K562 (cell line): ENCODE data around the gene EEF2K. TPM values are rescaled to one million over a fixed set of nuclear protein-coding genes. Genes with fewer than 3 reads are reported as not detected.
A peak's percentile ranks its signal among the peaks of the same experiment; 100 is the strongest.

Experiments
- ATAC-seq: fragments of 200-7000 bp; cut with Tn5 transposase; 3 replicates; pipeline ENCODE4 v1.9.1; 2020; ENCODE audit warnings: moderate library complexity
- BruUV-seq: library from RNA; stranded (reverse); fragments of 400-500 nt; replicated peaks from 2 replicates; lab custom pipeline; 2021; lab: Mats Ljungman, UMichigan
- CTCF ChIA-PET: fragments of 300-600 bp; formaldehyde crosslinking; extraction: SDS; loops from one replicate; lab custom pipeline; 2021; ENCODE audit warnings: low intra/inter-chr PET ratio; lab: Yijun Ruan, JAX
- POLR2A ChIA-PET: fragments of 300-600, 350-650 bp; sonication (Branson Sonifier 250); formaldehyde crosslinking; extraction: SDS; loops from one replicate; lab custom pipeline; 2021; ENCODE audit warnings: antibody characterized with exemption, inconsistent platforms; lab: Yijun Ruan, JAX
- DNase-seq, 4 experiments: peaks; one replicate each; pipeline versions ENCODE4 v3.0.0 to v3.0.0-alpha.2; 2011 to 2018; ENCODE audit warnings: low spot score in 3 of 4, mixed read lengths in 3 of 4; ENCODE audit errors: extremely low read depth in 1 of 4
- FAIRE-seq: peaks from 2 replicates; lab custom pipeline; 2011; peaks lifted over from hg19 to GRCh38; lab: Jason Lieb, UNC
- H2AFZ ChIP-seq: 2 replicates; pipeline ENCODE4 v1.6.0; 2011; ENCODE audit warnings: low read depth, low read length, control low read depth, inconsistent platforms
- H3K27ac ChIP-seq: fragments of 200-600 bp; 3 replicates; pipeline ENCODE4 v1.8.0; 2011; ENCODE audit warnings: low read depth, mild to moderate bottlenecking, control low read depth, inconsistent platforms, low read length, moderate library complexity, mixed read lengths; ENCODE audit errors: extremely low read depth
- H3K27me3 ChIP-seq, 2 experiments: fragments of 300-600 bp in 1 of 2; 2 replicates in 1 of 2; 3 replicates in 1 of 2; pipeline versions ENCODE4 v1.6.0 to v1.8.0; 2011; ENCODE audit warnings: inconsistent platforms in 2 of 2, low read length in 2 of 2, mild to moderate bottlenecking in 1 of 2, mixed read lengths in 1 of 2, moderate library complexity in 1 of 2; ENCODE audit not compliant: control insufficient read depth in 2 of 2, insufficient read depth in 2 of 2
- H3K36me3 ChIP-seq: fragments of 300-600 bp; 3 replicates; pipeline ENCODE4 v1.8.0; 2011; ENCODE audit warnings: mild to moderate bottlenecking, low read length, inconsistent platforms; ENCODE audit not compliant: control insufficient read depth, insufficient read depth
- H3K4me1 ChIP-seq, 2 experiments: fragments of 200-600 bp in 1 of 2; replicated peaks in 1 of 2; 2 replicates in 1 of 2; 3 replicates in 1 of 2; pipeline versions ENCODE4 v1.5.1 to v1.8.0; 2011; ENCODE audit warnings: inconsistent platforms in 2 of 2, low read length in 2 of 2, mild to moderate bottlenecking in 1 of 2, mixed read lengths in 1 of 2, moderate library complexity in 1 of 2; ENCODE audit not compliant: control insufficient read depth in 2 of 2, insufficient read depth in 2 of 2
- H3K4me2 ChIP-seq: 2 replicates; pipeline ENCODE4 v1.6.1; 2011; ENCODE audit warnings: low read length, control low read depth, inconsistent platforms, mixed read lengths; ENCODE audit not compliant: insufficient read depth
- H3K4me3 ChIP-seq: fragments of 200-600 bp; sonication (generic), shearing (Covaris generic); 2 replicates; pipeline ENCODE4 v1.5.1; 2016; ENCODE audit warnings: control low read depth, inconsistent platforms
- H3K79me2 ChIP-seq: fragments of 200-600 bp; 3 replicates; pipeline ENCODE4 v1.8.0; 2011; ENCODE audit warnings: low read length, inconsistent platforms; ENCODE audit not compliant: control insufficient read depth, insufficient read depth
- H3K9ac ChIP-seq, 2 experiments: 2 replicates each; pipeline versions ENCODE4 v1.6.0 to v1.6.1; 2011; ENCODE audit warnings: low read depth in 2 of 2, low read length in 2 of 2, control low read depth in 1 of 2, inconsistent platforms in 1 of 2, mild to moderate bottlenecking in 1 of 2, mixed read lengths in 1 of 2; ENCODE audit not compliant: insufficient read depth in 1 of 2
- H3K9me1 ChIP-seq: one replicate; pipeline ENCODE4 v1.6.0; 2011; ENCODE audit warnings: inconsistent platforms, mild to moderate bottlenecking, low read length, moderate library complexity; ENCODE audit not compliant: control insufficient read depth, insufficient read depth
- H3K9me3 ChIP-seq: replicated peaks from 2 replicates; pipeline ENCODE4 v1.5.1; 2011; ENCODE audit warnings: low read depth, low read length, inconsistent platforms; ENCODE audit not compliant: control insufficient read depth, insufficient read depth
- H4K20me1 ChIP-seq: replicated peaks from 2 replicates; pipeline ENCODE4 v1.6.1; 2011; ENCODE audit warnings: low read length, inconsistent platforms, mixed read lengths; ENCODE audit not compliant: control insufficient read depth, insufficient read depth
- ETV5 ChIP-seq: sonication (generic); formaldehyde crosslinking; IDR thresholded peaks from 2 replicates; pipeline ENCODE4 v1.4.0; 2020; ENCODE audit warnings: low read depth, mild to moderate bottlenecking, missing genetic modification reagents
- HNRNPH1 ChIP-seq: fragments of 200-400 bp; formaldehyde crosslinking; optimal IDR thresholded peaks from 2 replicates; pipeline ENCODE3; 2017; ENCODE audit warnings: low read depth, mild to moderate bottlenecking, low read length, moderate library complexity
- MCM5 ChIP-seq: fragments of 450-650 bp; IDR thresholded peaks from 2 replicates; pipeline ENCODE4 v1.6.1; 2016; ENCODE audit warnings: low read depth
- PTRF ChIP-seq: fragments of 450-650 bp; IDR thresholded peaks from 2 replicates; pipeline ENCODE4 v1.6.1; 2016; ENCODE audit warnings: mild to moderate bottlenecking, missing genetic modification characterization, missing compliant biosample characterization
- RAD21 ChIP-seq, 2 experiments: fragments of 250-450 bp in 1 of 2; fragments of 450-650 bp in 1 of 2; sonication (Bioruptor Pico) in 1 of 2; formaldehyde crosslinking in 1 of 2; IDR thresholded peaks in 1 of 2; conservative IDR thresholded peaks in 1 of 2; 2 replicates each; pipeline versions ENCODE4 v1.4.0 to v1.8.0; 2020 to 2022; ENCODE audit warnings: mild to moderate bottlenecking in 2 of 2, moderate library complexity in 1 of 2
- SMC3 ChIP-seq: conservative IDR thresholded peaks from 2 replicates; pipeline ENCODE4 v1.6.1; 2011; ENCODE audit warnings: low read depth, low read length, improper control_type of control experiment; ENCODE audit not compliant: insufficient read depth
- ZBTB7A ChIP-seq: IDR thresholded peaks from 2 replicates; pipeline ENCODE4 v1.6.1; 2011; ENCODE audit warnings: low read depth, mild to moderate bottlenecking, low read length, moderate library complexity, borderline replicate concordance; ENCODE audit not compliant: control insufficient read depth
- WGBS: fragments of 100-300 bp; shearing (Covaris generic); methylation state at CpG from one replicate; pipeline ENCODE4 v1.1.6; 2016; ENCODE audit warnings: low coverage, mixed read lengths; ENCODE audit not compliant: insufficient coverage; ENCODE audit errors: missing lambda C conversion rate; 5-methylcytosine and 5-hydroxymethylcytosine counted together
- in situ Hi-C: fragments of 300-500 bp; cut with MboI; formaldehyde crosslinking; loops from 4 replicates; pipeline ENCODE4 v1.15.0; 2018; ENCODE audit warnings: inconsistent platforms, mixed read lengths
- intact Hi-C: fragments of 100-400 bp; cut with micrococcal nuclease; formaldehyde crosslinking; loops from 2 replicates; pipeline ENCODE4 v1.14.2; 2022
- polyA plus RNA-seq, 8 experiments: library from polyadenylated mRNA; depleted of rRNA in 4 of 8; stranded (reverse) in 5 of 8; unstranded in 3 of 8; fragments of >200 nt; fragmentation: Nextera tagmentation in 2 of 8; fragmentation: Illumina TruSeq in 1 of 8; extraction: Ambion mirVana in 2 of 8; extraction: Trizol in 1 of 8; gene quantifications; 2 replicates each; pipeline versions ENCODE4 v1.2.1 to v1.2.3, GENCODE V29; 2011 to 2014; ENCODE audit warnings: inconsistent platforms in 1 of 8, missing spikeins in 1 of 8
- total RNA-seq, 7 experiments: library from RNA; depleted of rRNA in 6 of 7; stranded (reverse); fragments of >200 nt in 6 of 7; fragmentation: Illumina TruSeq in 2 of 7; extraction: Trizol in 2 of 7; gene quantifications; 2 replicates each; pipeline versions ENCODE4 v1.2.1 to v1.2.3, GENCODE V29; 2011 to 2021; ENCODE audit warnings: low replicate concordance in 1 of 7
- TF ChIP-seq, protein P1 (sequence below): IDR thresholded peaks from 2 replicates; pipeline ENCODE4 v1.6.1; 2011; ENCODE audit warnings: borderline replicate concordance, low read depth, mild to moderate bottlenecking, moderate library complexity, low read length; ENCODE audit not compliant: insufficient read depth, poor library complexity, severe bottlenecking
- TF ChIP-seq, protein P2 (sequence below), 3 experiments: IDR thresholded peaks in 2 of 3; conservative IDR thresholded peaks in 1 of 3; 2 replicates each; pipeline ENCODE4 v1.5.1; 2011 to 2012; ENCODE audit warnings: low read length in 3 of 3, mild to moderate bottlenecking in 3 of 3, control low read depth in 2 of 3, improper control_type of control experiment in 1 of 3, inconsistent platforms in 1 of 3, low read depth in 1 of 3, mixed read lengths in 1 of 3, moderate library complexity in 1 of 3; ENCODE audit not compliant: insufficient read depth in 2 of 3

EEF2K gene
- total and polyA plus RNA-seq, 9 of the 15 experiments (the other 6 are each of a cell fraction or from before 2014, with no cell fraction given): 3.0 to 35.2 (median 12.2) TPM

DNA sequence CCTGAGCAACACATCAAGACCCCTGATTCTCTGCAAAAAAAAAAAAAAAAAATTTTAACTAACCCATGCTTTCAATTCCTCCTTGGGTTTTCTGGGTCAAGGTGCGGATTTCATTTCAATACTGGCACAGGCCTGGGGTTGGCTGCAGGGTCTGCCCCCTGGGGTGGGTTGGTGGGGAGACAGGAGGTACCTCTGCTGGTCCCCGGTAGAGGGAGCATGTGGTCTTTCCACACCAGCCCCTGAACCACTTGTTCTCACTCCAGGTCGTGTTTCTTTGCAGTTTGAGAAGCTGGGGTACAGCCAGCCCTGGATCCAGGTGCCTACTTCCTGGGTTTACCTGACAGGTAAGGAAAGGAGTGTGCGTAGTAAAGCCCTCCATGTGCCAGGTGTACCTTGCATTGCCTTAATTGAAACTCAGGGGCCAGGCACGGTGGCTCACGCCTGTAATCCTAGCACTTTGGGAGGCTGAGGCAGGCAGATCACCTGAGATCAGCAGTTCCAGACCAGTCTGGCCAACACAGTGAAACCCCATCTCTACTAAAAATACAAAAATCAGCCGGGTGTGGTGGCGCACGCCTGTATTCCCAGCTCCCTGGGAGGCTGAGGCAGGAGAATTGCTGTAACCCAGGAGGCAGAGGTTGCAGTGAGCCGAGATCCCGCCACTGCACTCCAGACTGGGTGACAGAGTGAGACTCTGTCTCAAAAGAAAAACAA lies 22.0 kb upstream of the EEF2K start:
- H3K9me3 ChIP-seq: no peaks in the 10 kb centered on the region
- in situ Hi-C loops: loop anchor here (5.0 to 10.0 kb wide), 2 partner anchors 187 to 599 kb away; no protein-coding TSS in a partner anchor

More for the DNA sequence above, 22.0 kb upstream of the EEF2K start:
- Histone ChIP-seq H3K27me3 (peaks cover 31 to 55% of the 10 kb centered on the region in 2 experiments; a peak in 4 of 5 replicates), H3K9ac (no peak overlapping the region), H3K4me3 (no peak overlapping the region), H4K20me1 (no peaks in the 10 kb centered on the region; the same call in 1 of the 2 replicates), H3K36me3 (no peaks in the 10 kb centered on the region), H3K9me1 (no peaks in the 10 kb centered on the region), H2AFZ (no peak overlapping the region), H3K4me1 (peaks cover 0 to 3% of the 10 kb centered on the region in 2 experiments; a peak in 2 of 5 replicates), H3K27ac (no peak overlapping the region), H3K4me2 (no peak overlapping the region), H3K79me2 (no peaks in the 10 kb centered on the region)
- ChIA-PET POLR2A (interaction anchor here (0.7 kb wide), 1 partner anchor 137 kb away, joined by 5 read pairs; no protein-coding TSS in a partner anchor), CTCF (no interaction called here)
- DNase-seq: peak; percentile 43 to 83 (median 74)
- no TSS peak for BruUV-seq
- WGBS: 8% methylated on average over 11 of the region's 11 CpGs
- intact Hi-C loops: no loop called here
- peak; percentile 56 for FAIRE-seq
- TF ChIP-seq ZBTB7A (peak; percentile 81), HNRNPH1 (no peak), ETV5 (CRISPR knock-in tag) (0 out of 2 replicates have a peak, but pooled peaks have one; percentile 11), PTRF (tag) (no peak), SMC3 (0 out of 2 replicates have a peak, but pooled peaks have one; percentile 11), MCM5 (no peak), RAD21 (CRISPR knock-in tag; conservative IDR thresholded peaks at IDR 0.05 in 1 of 2, IDR thresholded peaks at IDR 0.05 in 1 of 2) (peak in 1 of 2 experiments; percentile 37; a peak in 2 of 4 replicates)
- TF ChIP-seq, protein P1, sequence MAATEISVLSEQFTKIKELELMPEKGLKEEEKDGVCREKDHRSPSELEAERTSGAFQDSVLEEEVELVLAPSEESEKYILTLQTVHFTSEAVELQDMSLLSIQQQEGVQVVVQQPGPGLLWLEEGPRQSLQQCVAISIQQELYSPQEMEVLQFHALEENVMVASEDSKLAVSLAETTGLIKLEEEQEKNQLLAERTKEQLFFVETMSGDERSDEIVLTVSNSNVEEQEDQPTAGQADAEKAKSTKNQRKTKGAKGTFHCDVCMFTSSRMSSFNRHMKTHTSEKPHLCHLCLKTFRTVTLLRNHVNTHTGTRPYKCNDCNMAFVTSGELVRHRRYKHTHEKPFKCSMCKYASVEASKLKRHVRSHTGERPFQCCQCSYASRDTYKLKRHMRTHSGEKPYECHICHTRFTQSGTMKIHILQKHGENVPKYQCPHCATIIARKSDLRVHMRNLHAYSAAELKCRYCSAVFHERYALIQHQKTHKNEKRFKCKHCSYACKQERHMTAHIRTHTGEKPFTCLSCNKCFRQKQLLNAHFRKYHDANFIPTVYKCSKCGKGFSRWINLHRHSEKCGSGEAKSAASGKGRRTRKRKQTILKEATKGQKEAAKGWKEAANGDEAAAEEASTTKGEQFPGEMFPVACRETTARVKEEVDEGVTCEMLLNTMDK: peak; percentile 74
- TF ChIP-seq, protein P2, sequence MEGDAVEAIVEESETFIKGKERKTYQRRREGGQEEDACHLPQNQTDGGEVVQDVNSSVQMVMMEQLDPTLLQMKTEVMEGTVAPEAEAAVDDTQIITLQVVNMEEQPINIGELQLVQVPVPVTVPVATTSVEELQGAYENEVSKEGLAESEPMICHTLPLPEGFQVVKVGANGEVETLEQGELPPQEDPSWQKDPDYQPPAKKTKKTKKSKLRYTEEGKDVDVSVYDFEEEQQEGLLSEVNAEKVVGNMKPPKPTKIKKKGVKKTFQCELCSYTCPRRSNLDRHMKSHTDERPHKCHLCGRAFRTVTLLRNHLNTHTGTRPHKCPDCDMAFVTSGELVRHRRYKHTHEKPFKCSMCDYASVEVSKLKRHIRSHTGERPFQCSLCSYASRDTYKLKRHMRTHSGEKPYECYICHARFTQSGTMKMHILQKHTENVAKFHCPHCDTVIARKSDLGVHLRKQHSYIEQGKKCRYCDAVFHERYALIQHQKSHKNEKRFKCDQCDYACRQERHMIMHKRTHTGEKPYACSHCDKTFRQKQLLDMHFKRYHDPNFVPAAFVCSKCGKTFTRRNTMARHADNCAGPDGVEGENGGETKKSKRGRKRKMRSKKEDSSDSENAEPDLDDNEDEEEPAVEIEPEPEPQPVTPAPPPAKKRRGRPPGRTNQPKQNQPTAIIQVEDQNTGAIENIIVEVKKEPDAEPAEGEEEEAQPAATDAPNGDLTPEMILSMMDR (IDR thresholded peaks at IDR 0.05 in 2 of 3, conservative IDR thresholded peaks at IDR 0.05 in 1 of 3; ENCODE audit: insufficient read depth in 2 of 3, low read depth in 1 of 3, low read length in 3 of 3): peak; percentile 66 to 92 (median 68)
- peak; percentile 84 for ATAC-seq
